KOPT-K1 (cell line): ENCODE data around the gene RBMY1J.
"Not testable (repeated sequence)": the region's sequence is repeated elsewhere in the genome, so short reads cannot be mapped to it uniquely, and the experiment has no call there.

Source experiments
- H3K27ac ChIP-seq: fragments of 200-600 bp; sonication (generic); 2 replicates; pipeline ENCODE4 v1.5.1; 2016; ENCODE audit warnings: antibody characterized with exemption, mild to moderate bottlenecking, low read depth, low read length; ENCODE audit not compliant: poor library complexity, severe bottlenecking
- H3K36me3 ChIP-seq: fragments of 200-600 bp; sonication (generic); 2 replicates; pipeline ENCODE4 v1.5.1; 2017; ENCODE audit warnings: antibody characterized with exemption, mild to moderate bottlenecking, low read length, moderate library complexity; ENCODE audit not compliant: insufficient read depth
- H3K9me3 ChIP-seq: fragments of 200-600 bp; sonication (generic); 2 replicates; pipeline ENCODE4 v1.5.1; 2017; ENCODE audit warnings: antibody characterized with exemption, low read length, mild to moderate bottlenecking; ENCODE audit not compliant: insufficient read depth, poor library complexity, severe bottlenecking

Gene RBMY1J

DNA sequence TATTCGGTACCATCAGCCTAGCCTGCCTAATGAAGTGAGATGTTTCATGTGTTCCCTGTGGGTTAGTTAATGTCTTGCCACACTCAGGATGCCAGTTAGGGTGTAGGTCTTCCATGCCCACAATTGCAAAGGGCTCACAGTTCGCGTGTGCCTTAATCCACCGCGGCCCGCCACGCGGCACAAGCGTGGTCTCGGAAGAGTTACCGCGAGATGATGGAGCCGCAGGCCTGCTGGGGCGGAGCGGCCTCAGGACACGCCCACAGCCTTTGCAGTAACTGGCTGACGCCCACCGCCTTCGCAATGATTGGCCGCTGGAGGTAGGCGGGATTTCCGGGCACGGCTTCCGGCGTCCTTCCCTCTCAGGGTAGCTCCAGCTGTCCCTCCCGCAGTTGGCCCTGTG, at the start of gene RBMY1J:
RBMY1J (plus strand) TSS at position 301 of the 400 bp plus-strand sequence. CDS start 2,038 bp downstream, outside the sequence.
- H3K9me3 ChIP-seq, H3K36me3 ChIP-seq, H3K27ac ChIP-seq: not testable (repeated sequence)

DNA sequence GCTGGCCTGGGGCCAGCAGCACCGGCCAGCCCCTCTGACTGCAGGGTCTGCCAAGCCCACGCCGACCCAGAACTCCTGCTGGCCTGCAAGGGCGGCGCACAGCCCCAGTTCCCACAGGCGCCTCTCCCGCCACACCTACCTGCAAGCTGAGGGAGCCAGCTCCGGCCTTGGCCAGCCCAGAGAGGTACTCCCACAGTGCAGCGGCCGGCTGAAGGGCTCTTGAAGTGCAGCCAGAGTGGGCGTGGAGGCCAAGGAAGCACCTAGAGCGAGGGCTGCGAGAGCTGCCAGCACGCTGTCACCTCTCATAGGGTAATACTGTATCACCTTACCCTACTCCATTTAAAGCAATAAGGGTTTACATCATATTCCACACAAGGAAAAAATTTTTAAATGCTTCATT, 35.8 kb upstream of the RBMY1J start:
- no peak overlapping the region for H3K27ac ChIP-seq
- H3K9me3 ChIP-seq = no peaks in the 10 kb centered on the region
- no peaks in the 10 kb centered on the region for H3K36me3 ChIP-seq

DNA sequence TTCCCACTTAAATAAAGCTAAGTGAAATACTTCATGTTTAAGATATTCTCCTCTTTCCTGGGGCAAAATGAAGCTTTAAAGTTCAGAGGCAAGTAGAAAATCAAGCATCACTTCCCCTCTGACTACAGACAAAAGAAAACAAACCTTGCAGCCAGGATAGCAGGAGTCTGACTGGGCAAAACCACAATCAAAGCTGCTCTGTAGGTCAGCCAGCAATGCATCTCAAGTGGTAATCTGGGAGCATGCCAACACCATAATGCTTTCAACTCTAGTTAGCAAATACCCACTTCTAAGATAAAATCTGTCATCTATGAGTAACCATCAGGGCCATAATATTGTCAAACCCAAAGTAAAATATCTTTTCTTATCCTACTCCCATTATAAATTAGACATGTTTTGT, 32.6 kb upstream of the RBMY1J start:
- Histone ChIP-seq H3K9me3 (no peaks in the 10 kb centered on the region), H3K36me3 (no peaks in the 10 kb centered on the region), H3K27ac (no peak overlapping the region)

DNA sequence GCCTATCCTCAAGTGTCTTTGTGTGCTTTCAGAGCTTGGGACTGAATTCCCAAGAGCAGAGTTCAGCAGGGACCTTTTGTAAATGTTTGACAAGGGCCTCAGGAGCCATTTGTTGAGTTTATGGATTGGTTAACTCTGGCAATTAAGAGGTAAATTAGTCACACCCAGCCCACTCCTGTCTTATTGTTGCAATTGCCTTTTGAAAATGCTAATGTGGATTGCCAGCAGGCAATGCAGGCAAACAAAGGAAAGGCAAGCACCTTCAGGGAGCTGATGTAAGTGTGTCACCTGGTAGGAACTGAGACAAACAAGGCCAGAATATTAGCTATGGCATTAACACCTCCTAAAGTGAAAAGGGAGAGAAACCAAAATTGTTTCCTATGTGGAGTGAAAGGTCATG, 29.7 kb upstream of the RBMY1J start:
- Histone ChIP-seq H3K27ac (no peak overlapping the region), H3K9me3 (no peaks in the 10 kb centered on the region), H3K36me3 (no peaks in the 10 kb centered on the region)

GRCh38 chrY:22444718-22445396, 41.6 kb downstream of the RBMY1J start:
- not testable (repeated sequence) for H3K36me3 ChIP-seq, H3K9me3 ChIP-seq, H3K27ac ChIP-seq

- not testable (repeated sequence) for H3K9me3 ChIP-seq, H3K27ac ChIP-seq, H3K36me3 ChIP-seq
Observed at GRCh38 chrY:22455522-22455921, 52.3 kb downstream of the RBMY1J start.

DNA sequence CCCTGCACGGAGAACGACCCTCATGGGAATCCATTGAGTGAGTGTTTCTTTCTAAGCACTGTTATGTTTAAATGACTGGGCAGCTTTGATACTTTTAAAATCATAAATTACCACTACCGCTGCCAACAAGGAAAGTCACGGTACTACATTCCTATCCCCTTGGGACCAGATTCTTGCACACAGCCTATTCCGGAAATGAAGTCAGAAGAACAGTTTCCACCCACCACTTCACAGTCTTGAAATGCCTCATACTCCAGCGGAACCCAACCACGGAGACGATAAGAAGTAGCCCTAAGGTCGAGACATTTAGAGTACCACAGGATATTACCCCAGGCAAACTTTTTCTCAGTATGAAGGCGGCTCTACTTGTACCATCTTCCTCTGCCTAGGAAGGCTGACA, 58.8 kb downstream of the RBMY1J start:
- not testable (repeated sequence) for H3K9me3 ChIP-seq, H3K27ac ChIP-seq, H3K36me3 ChIP-seq
